ENCODE data around the gene PTHLH. TPM values are rescaled to one million over a fixed set of nuclear protein-coding genes. Genes with fewer than 3 reads are reported as not detected.

Gene PTHLH
- total RNA-seq, 4 donors from 2014 or later, result 2.5 to 5.5 (median 3.3) TPM

GRCh38 chr12:27969624-27970400 lies 2.7 kb downstream of the PTHLH start:
- intact Hi-C loops (cut with DNase I), result loop anchor here (10.0 kb wide), 1 partner anchor 905 kb away; no protein-coding TSS in a partner anchor
- 1% methylated on average over 9 of the region's 55 CpGs for WGBS
- H3K27me3 ChIP-seq, result peaks cover 0 to 77% (median 11%) of the 10 kb centered on the region in 4 donors
- no peaks in the 10 kb centered on the region for H3K36me3 ChIP-seq
- H3K27ac ChIP-seq (replicated peaks in 1 of 4), result peak overlapping the region; percentile 68 to 82 (median 76)
- DNase-seq (ENCODE audit: extremely low spot score), result no peak
- H3K4me3 ChIP-seq, result peak overlapping the region; percentile 59 to 72 (median 61)
- TF ChIP-seq, protein P1, sequence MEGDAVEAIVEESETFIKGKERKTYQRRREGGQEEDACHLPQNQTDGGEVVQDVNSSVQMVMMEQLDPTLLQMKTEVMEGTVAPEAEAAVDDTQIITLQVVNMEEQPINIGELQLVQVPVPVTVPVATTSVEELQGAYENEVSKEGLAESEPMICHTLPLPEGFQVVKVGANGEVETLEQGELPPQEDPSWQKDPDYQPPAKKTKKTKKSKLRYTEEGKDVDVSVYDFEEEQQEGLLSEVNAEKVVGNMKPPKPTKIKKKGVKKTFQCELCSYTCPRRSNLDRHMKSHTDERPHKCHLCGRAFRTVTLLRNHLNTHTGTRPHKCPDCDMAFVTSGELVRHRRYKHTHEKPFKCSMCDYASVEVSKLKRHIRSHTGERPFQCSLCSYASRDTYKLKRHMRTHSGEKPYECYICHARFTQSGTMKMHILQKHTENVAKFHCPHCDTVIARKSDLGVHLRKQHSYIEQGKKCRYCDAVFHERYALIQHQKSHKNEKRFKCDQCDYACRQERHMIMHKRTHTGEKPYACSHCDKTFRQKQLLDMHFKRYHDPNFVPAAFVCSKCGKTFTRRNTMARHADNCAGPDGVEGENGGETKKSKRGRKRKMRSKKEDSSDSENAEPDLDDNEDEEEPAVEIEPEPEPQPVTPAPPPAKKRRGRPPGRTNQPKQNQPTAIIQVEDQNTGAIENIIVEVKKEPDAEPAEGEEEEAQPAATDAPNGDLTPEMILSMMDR (IDR thresholded peaks at IDR 0.05), result peak in 1 of 3 experiments; percentile 10
- TF ChIP-seq EP300 (IDR thresholded peaks at IDR 0.05) (no peak), POLR2A (IDR thresholded peaks at IDR 0.05; ENCODE audit: low read depth) (no peak), POLR2AphosphoS5 (IDR thresholded peaks at IDR 0.05) (peak; percentile 15 to 32)
- peaks cover 29 to 43% (median 33%) of the 10 kb centered on the region in 4 donors for H3K4me1 ChIP-seq
- H3K9me3 ChIP-seq, result no peaks in the 10 kb centered on the region

GRCh38 chr12:27968972-27969623 lies 3.4 kb downstream of the PTHLH start:
- Histone ChIP-seq H3K4me1 (peaks cover 25 to 38% (median 30%) of the 10 kb centered on the region in 4 donors), H3K36me3 (no peaks in the 10 kb centered on the region), H3K27me3 (peaks cover 0 to 72% (median 8%) of the 10 kb centered on the region in 4 donors), H3K27ac (replicated peaks in 1 of 4) (peak overlapping the region; percentile 68 to 82 (median 76)), H3K9me3 (no peaks in the 10 kb centered on the region), H3K4me3 (peak overlapping the region; percentile 59 to 72 (median 61))
- WGBS, result 2% methylated on average over 26 of the region's 38 CpGs
- intact Hi-C loops (cut with DNase I), result no loop called here
- TF ChIP-seq EP300 (IDR thresholded peaks at IDR 0.05) (no peak), POLR2AphosphoS5 (IDR thresholded peaks at IDR 0.05) (no peak), POLR2A (IDR thresholded peaks at IDR 0.05; ENCODE audit: low read depth) (no peak)
- TF ChIP-seq, protein P1 (IDR thresholded peaks at IDR 0.05), result peak in 1 of 3 experiments; percentile 3
- no peak for DNase-seq (ENCODE audit: extremely low spot score)

DNA sequence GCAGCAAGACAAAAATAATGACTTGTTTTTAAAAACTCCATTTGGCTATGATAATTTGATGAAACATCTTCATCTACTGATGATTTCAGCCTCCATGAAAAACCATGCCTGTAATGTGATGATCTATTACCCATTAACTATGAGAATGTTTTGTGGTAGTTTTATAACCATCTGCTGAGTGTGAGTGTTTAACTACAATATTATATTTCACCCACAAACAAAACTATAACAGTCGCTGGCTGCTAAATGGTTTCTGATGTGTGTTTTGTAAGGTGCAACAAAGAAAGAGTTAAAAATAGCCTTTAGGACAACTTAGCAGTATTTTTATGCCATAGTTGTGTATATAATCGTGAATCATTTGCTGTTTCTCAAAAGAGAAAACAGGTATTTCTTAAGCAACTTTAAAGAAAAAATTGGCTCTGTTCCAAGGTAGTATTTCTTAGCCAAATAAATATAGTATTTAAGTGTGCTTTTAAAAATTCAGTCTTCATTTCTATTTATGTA lies 4.9 kb downstream of the PTHLH start:
- Histone ChIP-seq H3K36me3 (peaks cover 0 to 6% (median 0%) of the 10 kb centered on the region in 4 donors), H3K27ac (replicated peaks in 1 of 4) (no peak overlapping the region), H3K27me3 (peaks cover 0 to 69% (median 8%) of the 10 kb centered on the region in 4 donors), H3K9me3 (no peaks in the 10 kb centered on the region), H3K4me1 (peaks cover 24 to 38% (median 30%) of the 10 kb centered on the region in 4 donors), H3K4me3 (peak overlapping the region in 1 of 4 donors; percentile 16)
- TF ChIP-seq POLR2AphosphoS5 (IDR thresholded peaks at IDR 0.05), result no peak
- TF ChIP-seq, protein P1 (IDR thresholded peaks at IDR 0.05), result no peak
- no peak for TF ChIP-seq POLR2A (IDR thresholded peaks at IDR 0.05; ENCODE audit: low read depth)
- TF ChIP-seq EP300 (IDR thresholded peaks at IDR 0.05), result no peak
- 63% methylated on average over 2 of the region's 2 CpGs for WGBS
- no peak for DNase-seq (ENCODE audit: extremely low spot score)
- intact Hi-C loops (cut with DNase I), result no loop called here

- no peak for DNase-seq (ENCODE audit: extremely low spot score)
- peaks cover 0 to 69% (median 8%) of the 10 kb centered on the region in 4 donors for H3K27me3 ChIP-seq
- H3K27ac ChIP-seq (replicated peaks in 1 of 4), result no peak overlapping the region
- intact Hi-C loops (cut with DNase I), result no loop called here
- H3K36me3 ChIP-seq, result peaks cover 0 to 6% (median 0%) of the 10 kb centered on the region in 4 donors
- H3K9me3 ChIP-seq, result no peaks in the 10 kb centered on the region
- no peak for TF ChIP-seq POLR2A (IDR thresholded peaks at IDR 0.05; ENCODE audit: low read depth)
- TF ChIP-seq EP300 (IDR thresholded peaks at IDR 0.05), result no peak
- peak in 1 of 2 donors; percentile 27 for TF ChIP-seq POLR2AphosphoS5 (IDR thresholded peaks at IDR 0.05)
- TF ChIP-seq, protein P1 (IDR thresholded peaks at IDR 0.05), result no peak
- H3K4me3 ChIP-seq, result no peak overlapping the region
- H3K4me1 ChIP-seq, result peaks cover 24 to 38% (median 30%) of the 10 kb centered on the region in 4 donors
- 28% methylated on average over 2 of the region's 2 CpGs for WGBS
Measured at GRCh38 chr12:27966870-27967269, 5.7 kb downstream of the PTHLH start.
